ENCODE data around the gene MRAP2. TPM values are rescaled to one million over a fixed set of nuclear protein-coding genes. Genes with fewer than 3 reads are reported as not detected.

MRAP2 gene
- total and polyA plus RNA-seq, 2 donors (not counting 3 experiments of a cell fraction or from before 2014, with no cell fraction given): 5.8 to 8.6 TPM

DNA sequence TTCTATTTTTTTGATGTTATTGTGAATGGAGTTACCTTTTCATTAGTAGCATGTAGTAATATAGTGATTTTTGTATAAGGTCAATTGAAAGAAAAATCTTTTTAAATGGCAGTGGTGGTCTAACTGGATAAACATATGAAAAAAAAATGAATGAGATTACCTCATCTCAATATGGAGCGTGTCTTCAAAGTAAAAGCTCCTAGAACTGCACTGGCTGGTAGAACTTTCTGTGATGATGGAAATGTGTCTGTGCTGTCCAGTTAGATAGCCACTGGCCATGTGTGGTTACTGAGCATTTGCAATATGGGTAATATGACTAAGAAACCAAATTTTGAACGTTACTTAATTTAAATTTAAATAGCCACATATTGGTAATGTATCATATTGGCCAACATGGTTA is 44.1 kb downstream of the MRAP2 start:
- H3K27ac ChIP-seq (ENCODE audit: insufficient read depth, low read depth, low read length): no peak overlapping the region
- H3K9me3 ChIP-seq (replicated peaks; ENCODE audit: control insufficient read depth, insufficient read depth, low read length): no peaks in the 10 kb centered on the region
- dilution Hi-C loops (cut with MboI; ENCODE audit: extremely low pct_ligation_motif_present, low sequenced_read_pairs) (no loop called here), intact Hi-C loops (cut with micrococcal nuclease) (no loop called here)
- no TSS peak for BruUV-seq (replicated peaks)
- no peak overlapping the region for H3K9ac ChIP-seq (replicated peaks; ENCODE audit: extremely low read depth, insufficient read depth, low read length)
- H3K79me2 ChIP-seq (ENCODE audit: control insufficient read depth, insufficient read depth, low read length): no peaks in the 10 kb centered on the region
- peaks cover 5% of the 10 kb centered on the region for H3K4me1 ChIP-seq (ENCODE audit: control insufficient read depth, extremely low read depth, insufficient read depth, low read length)
- H3K36me3 ChIP-seq (ENCODE audit: control insufficient read depth in 2 of 2, extremely low read depth in 1 of 2, insufficient read depth in 2 of 2, low read length in 2 of 2): no peaks in the 10 kb centered on the region
- H2AFZ ChIP-seq (ENCODE audit: low read depth, low read length): no peak overlapping the region
- no peaks in the 10 kb centered on the region for H3K9me1 ChIP-seq (replicated peaks; ENCODE audit: control insufficient read depth, extremely low read depth, insufficient read depth, low read length)
- POLR2A ChIA-PET: no interaction called here
- no peaks in the 10 kb centered on the region for H4K20me1 ChIP-seq (replicated peaks; ENCODE audit: control insufficient read depth, extremely low read depth, insufficient read depth, low read length)
- H3K4me3 ChIP-seq (replicated peaks in 1 of 3; ENCODE audit: insufficient read depth in 1 of 3, low read depth in 1 of 3, low read length in 3 of 3): no peak overlapping the region
- TF ChIP-seq FOS (IDR thresholded peaks at IDR 0.05; ENCODE audit: borderline replicate concordance, insufficient read depth, low read length) (no peak), MYC (IDR thresholded peaks at IDR 0.05; ENCODE audit: low read depth, low read length) (no peak)
- TF ChIP-seq, protein P1, sequence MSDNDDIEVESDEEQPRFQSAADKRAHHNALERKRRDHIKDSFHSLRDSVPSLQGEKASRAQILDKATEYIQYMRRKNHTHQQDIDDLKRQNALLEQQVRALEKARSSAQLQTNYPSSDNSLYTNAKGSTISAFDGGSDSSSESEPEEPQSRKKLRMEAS (IDR thresholded peaks at IDR 0.05; ENCODE audit: insufficient read depth, insufficient read length): no peak
- no peak overlapping the region for H3K4me2 ChIP-seq (ENCODE audit: insufficient read depth, low read length)
- CTCF ChIA-PET: no interaction called here
- FAIRE-seq (no peak), DNase-seq (ENCODE audit: low read depth, low spot score) (no peak)
- H3K27me3 ChIP-seq (ENCODE audit: control insufficient read depth in 2 of 2, insufficient read depth in 2 of 2, low read length in 2 of 2): no peaks in the 10 kb centered on the region

DNA sequence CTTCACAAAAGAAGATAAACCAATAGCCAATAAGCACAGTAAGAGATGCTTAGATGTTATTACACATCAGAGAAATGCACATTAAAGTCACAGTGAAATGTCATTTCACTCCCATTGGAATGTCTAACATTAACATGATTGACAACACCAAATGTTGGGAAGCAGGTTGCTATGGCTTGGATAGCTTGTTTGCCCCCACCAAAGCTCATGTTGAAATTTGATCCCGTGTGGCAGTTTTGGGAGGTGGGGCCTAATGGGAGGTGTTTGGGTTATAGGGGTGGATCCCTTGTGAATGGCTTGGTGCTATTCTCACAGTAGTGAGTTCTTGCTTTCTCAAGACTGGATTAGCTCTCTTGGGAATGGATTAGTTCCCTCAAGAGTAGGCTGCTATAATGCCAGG is 44.8 kb downstream of the MRAP2 start:
- no peaks in the 10 kb centered on the region for H3K79me2 ChIP-seq (ENCODE audit: control insufficient read depth, insufficient read depth, low read length)
- FAIRE-seq (no peak), DNase-seq (ENCODE audit: low read depth, low spot score) (no peak)
- no TSS peak for BruUV-seq (replicated peaks)
- no peak overlapping the region for H3K4me2 ChIP-seq (ENCODE audit: insufficient read depth, low read length)
- no peak overlapping the region for H3K9ac ChIP-seq (replicated peaks; ENCODE audit: extremely low read depth, insufficient read depth, low read length)
- no peaks in the 10 kb centered on the region for H3K9me1 ChIP-seq (replicated peaks; ENCODE audit: control insufficient read depth, extremely low read depth, insufficient read depth, low read length)
- CTCF ChIA-PET: no interaction called here
- no peak overlapping the region for H3K4me3 ChIP-seq (replicated peaks in 1 of 3; ENCODE audit: insufficient read depth in 1 of 3, low read depth in 1 of 3, low read length in 3 of 3)
- no peak overlapping the region for H2AFZ ChIP-seq (ENCODE audit: low read depth, low read length)
- POLR2A ChIA-PET: no interaction called here
- no peaks in the 10 kb centered on the region for H4K20me1 ChIP-seq (replicated peaks; ENCODE audit: control insufficient read depth, extremely low read depth, insufficient read depth, low read length)
- dilution Hi-C loops (cut with MboI; ENCODE audit: extremely low pct_ligation_motif_present, low sequenced_read_pairs) (no loop called here), intact Hi-C loops (cut with micrococcal nuclease) (no loop called here)
- no peaks in the 10 kb centered on the region for H3K9me3 ChIP-seq (replicated peaks; ENCODE audit: control insufficient read depth, insufficient read depth, low read length)
- TF ChIP-seq, protein P2, sequence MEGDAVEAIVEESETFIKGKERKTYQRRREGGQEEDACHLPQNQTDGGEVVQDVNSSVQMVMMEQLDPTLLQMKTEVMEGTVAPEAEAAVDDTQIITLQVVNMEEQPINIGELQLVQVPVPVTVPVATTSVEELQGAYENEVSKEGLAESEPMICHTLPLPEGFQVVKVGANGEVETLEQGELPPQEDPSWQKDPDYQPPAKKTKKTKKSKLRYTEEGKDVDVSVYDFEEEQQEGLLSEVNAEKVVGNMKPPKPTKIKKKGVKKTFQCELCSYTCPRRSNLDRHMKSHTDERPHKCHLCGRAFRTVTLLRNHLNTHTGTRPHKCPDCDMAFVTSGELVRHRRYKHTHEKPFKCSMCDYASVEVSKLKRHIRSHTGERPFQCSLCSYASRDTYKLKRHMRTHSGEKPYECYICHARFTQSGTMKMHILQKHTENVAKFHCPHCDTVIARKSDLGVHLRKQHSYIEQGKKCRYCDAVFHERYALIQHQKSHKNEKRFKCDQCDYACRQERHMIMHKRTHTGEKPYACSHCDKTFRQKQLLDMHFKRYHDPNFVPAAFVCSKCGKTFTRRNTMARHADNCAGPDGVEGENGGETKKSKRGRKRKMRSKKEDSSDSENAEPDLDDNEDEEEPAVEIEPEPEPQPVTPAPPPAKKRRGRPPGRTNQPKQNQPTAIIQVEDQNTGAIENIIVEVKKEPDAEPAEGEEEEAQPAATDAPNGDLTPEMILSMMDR (IDR thresholded peaks at IDR 0.05; ENCODE audit: extremely low read depth in 1 of 2, insufficient read depth in 1 of 2, low read depth in 1 of 2, low read length in 2 of 2): no peak
- TF ChIP-seq POLR2A (IDR thresholded peaks at IDR 0.05; ENCODE audit: low read depth, low read length) (no peak), JUN (IDR thresholded peaks at IDR 0.05; ENCODE audit: borderline replicate concordance, insufficient read depth, insufficient read length, low read depth) (no peak), POLR2AphosphoS5 (IDR thresholded peaks at IDR 0.05; ENCODE audit: insufficient read depth, low read depth, low read length) (no peak), GATA2 (IDR thresholded peaks at IDR 0.05; ENCODE audit: insufficient read depth, insufficient read length, low read depth, low read length) (no peak)
- H3K27me3 ChIP-seq (ENCODE audit: control insufficient read depth in 2 of 2, insufficient read depth in 2 of 2, low read length in 2 of 2): no peaks in the 10 kb centered on the region
- no peak overlapping the region for H3K27ac ChIP-seq (ENCODE audit: insufficient read depth, low read depth, low read length)
- peaks cover 5% of the 10 kb centered on the region for H3K4me1 ChIP-seq (ENCODE audit: control insufficient read depth, extremely low read depth, insufficient read depth, low read length)
- no peaks in the 10 kb centered on the region for H3K36me3 ChIP-seq (ENCODE audit: control insufficient read depth in 2 of 2, extremely low read depth in 1 of 2, insufficient read depth in 2 of 2, low read length in 2 of 2)
